ENCODE results near the gene CD8A. TPM values are rescaled to one million over a fixed set of nuclear protein-coding genes. Genes with fewer than 3 reads are reported as not detected.
"Not testable (repeated sequence)": the region's sequence is repeated elsewhere in the genome, so short reads cannot be mapped to it uniquely, and the experiment has no call there.

CD8A gene
- under 1 TPM; 0.25 to 0.30 (median 0.26) TPM for polyA plus RNA-seq (ENCODE audit: insufficient read length in 3 of 3)
- long read RNA-seq, donor 1: 0 reads
- long read RNA-seq, donor 2: 0 reads
- long read RNA-seq, donor 3: 0 reads
- long read RNA-seq, donor 4: 0 reads
- long read RNA-seq, donor 5: 0 reads
- long read RNA-seq, donor 6: 0 reads
- long read RNA-seq, donor 7: 0 reads
- long read RNA-seq, donor 8: 0 reads
- long read RNA-seq, donor 9: 0 reads
- long read RNA-seq, donor 10, partial matches to known transcripts: 0 of 1 reads
- long read RNA-seq, donor 10, other reads (novel, unspliced or antisense): 0 of 1 reads
- long read RNA-seq, donor 11: 0 reads
- long read RNA-seq, donor 12, partial matches to known transcripts: 0 of 1 reads
- long read RNA-seq, donor 12, other reads (novel, unspliced or antisense): 0 of 1 reads
- long read RNA-seq, donor 13: 0 reads
- long read RNA-seq, donor 14: 0 reads
- long read RNA-seq, donor 15: 0 reads
- long read RNA-seq, donor 16: 0 reads

GRCh38 chr2:86790676-86791572, at the start of gene CD8A:
TSS of gene CD8A (minus strand) at chr2:86790913. CDS start at chr2:86790825, 88 bp downstream.
- no peak for DNase-seq (ENCODE audit: extremely low read depth in 1 of 11, low read depth in 9 of 11, low spot score in 4 of 11)

- not testable (repeated sequence) for DNase-seq (ENCODE audit: extremely low read depth in 1 of 11, low read depth in 9 of 11, low spot score in 4 of 11)
Measured at GRCh38 chr2:86839871-86840548, 49.3 kb upstream of the CD8A start.

GRCh38 chr2:86839455-86839854, 48.7 kb upstream of the CD8A start:
- DNase-seq (ENCODE audit: extremely low read depth in 1 of 11, low read depth in 9 of 11, low spot score in 4 of 11): not testable (repeated sequence)

DNA sequence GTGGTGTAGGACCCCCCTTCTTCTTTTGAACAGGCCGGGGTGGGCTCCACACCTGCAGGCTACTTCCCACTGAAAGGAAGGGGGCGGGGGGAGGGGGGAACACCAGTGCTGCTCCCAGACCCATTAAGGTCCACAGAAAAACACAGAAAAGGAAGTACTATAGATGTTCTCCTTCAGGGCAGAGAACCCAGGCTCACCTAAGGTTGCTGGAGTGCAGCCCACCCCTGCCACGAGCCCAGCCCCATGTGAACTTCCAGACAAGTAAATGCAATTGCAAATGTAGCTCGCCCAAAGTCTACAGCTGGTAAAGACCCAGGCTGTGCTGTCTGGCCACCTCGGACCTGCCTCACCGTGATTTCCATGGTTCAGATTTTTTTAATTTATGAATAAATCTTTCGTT, 47.0 kb upstream of the CD8A start:
- not testable (repeated sequence) for DNase-seq (ENCODE audit: extremely low read depth in 1 of 11, low read depth in 9 of 11, low spot score in 4 of 11)

GRCh38 chr2:86836915-86837695, 46.4 kb upstream of the CD8A start:
- DNase-seq (ENCODE audit: extremely low read depth in 1 of 11, low read depth in 9 of 11, low spot score in 4 of 11): peak in 4 of 11 donors; percentile 5 to 24 (median 10)

DNA sequence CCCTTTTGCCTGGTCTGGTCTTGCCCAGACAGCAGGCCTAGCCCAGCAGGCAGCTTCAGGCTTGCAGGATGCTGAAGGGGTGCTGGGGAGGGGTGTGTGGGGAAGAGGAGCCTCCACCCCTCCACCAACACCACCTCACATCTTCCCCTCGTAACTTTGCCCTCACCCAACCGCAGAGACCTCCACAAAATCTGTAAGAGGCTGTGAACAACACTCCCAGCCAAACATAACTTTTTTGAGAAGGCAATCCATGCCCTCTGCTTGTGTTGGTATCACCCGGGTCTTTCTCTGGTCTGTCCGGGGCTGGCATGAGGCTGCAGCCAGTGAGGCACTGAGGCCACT, 44.8 kb upstream of the CD8A start:
- DNase-seq (ENCODE audit: extremely low read depth in 1 of 11, low read depth in 9 of 11, low spot score in 4 of 11): not testable (repeated sequence)

- no peak for DNase-seq (ENCODE audit: extremely low read depth in 1 of 11, low read depth in 9 of 11, low spot score in 4 of 11)
Measured at GRCh38 chr2:86833315-86833714, 42.6 kb upstream of the CD8A start.

- DNase-seq (ENCODE audit: extremely low read depth in 1 of 11, low read depth in 9 of 11, low spot score in 4 of 11): no peak
Measured at GRCh38 chr2:86832334-86833096, 41.8 kb upstream of the CD8A start.

GRCh38 chr2:86831537-86831936, 40.8 kb upstream of the CD8A start:
- DNase-seq (ENCODE audit: extremely low read depth in 1 of 11, low read depth in 9 of 11, low spot score in 4 of 11): no peak

- no peak for DNase-seq (ENCODE audit: extremely low read depth in 1 of 11, low read depth in 9 of 11, low spot score in 4 of 11)
Measured at GRCh38 chr2:86826951-86827350, 36.2 kb upstream of the CD8A start.

GRCh38 chr2:86825693-86826381, 35.1 kb upstream of the CD8A start:
- DNase-seq (ENCODE audit: extremely low read depth in 1 of 11, low read depth in 9 of 11, low spot score in 4 of 11): no peak

GRCh38 chr2:86825036-86825692, 34.5 kb upstream of the CD8A start:
- no peak for DNase-seq (ENCODE audit: extremely low read depth in 1 of 11, low read depth in 9 of 11, low spot score in 4 of 11)

GRCh38 chr2:86822668-86823345, 32.1 kb upstream of the CD8A start:
- no peak for DNase-seq (ENCODE audit: extremely low read depth in 1 of 11, low read depth in 9 of 11, low spot score in 4 of 11)

DNA sequence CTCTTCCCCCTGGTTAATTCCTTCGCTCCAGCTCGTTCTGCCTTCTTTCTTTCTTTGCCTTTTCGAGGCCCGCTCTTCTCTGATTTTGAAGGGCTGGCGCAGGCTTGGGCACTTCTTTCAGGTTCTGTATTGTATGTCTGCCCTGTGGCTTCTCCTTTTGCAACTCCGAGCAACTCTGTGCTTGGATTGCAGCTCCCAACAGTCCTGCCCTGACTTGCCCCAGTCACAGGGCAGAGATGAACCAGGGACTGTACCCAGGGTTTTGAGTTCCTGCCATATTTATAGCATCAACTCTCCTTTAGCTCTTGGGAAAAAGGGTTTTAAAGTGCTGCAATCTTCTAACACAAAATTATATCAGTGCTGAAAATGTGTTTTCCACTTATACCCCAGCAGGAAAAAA, 31.1 kb upstream of the CD8A start:
- DNase-seq (ENCODE audit: extremely low read depth in 1 of 11, low read depth in 9 of 11, low spot score in 4 of 11): no peak

DNA sequence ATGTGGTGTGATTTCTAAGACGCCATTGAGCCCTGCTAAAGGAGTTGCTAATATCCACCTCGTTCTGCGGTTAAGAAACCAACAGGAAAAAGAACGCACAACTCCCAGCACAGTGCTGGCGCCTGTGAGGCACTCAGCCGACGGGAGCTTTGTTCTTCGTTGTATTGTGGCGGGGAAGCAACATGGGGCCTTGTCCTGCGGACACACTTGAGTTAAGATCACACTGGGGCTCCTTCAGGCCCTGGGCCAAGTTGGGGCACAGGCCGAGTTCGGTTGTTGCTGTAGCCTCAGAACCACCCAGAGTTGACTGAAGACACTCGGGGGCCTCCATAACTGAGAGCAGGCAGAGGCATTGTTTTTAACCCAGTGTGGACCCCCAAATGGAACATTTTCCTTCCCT, 30.6 kb upstream of the CD8A start:
- no peak for DNase-seq (ENCODE audit: extremely low read depth in 1 of 11, low read depth in 9 of 11, low spot score in 4 of 11)

DNA sequence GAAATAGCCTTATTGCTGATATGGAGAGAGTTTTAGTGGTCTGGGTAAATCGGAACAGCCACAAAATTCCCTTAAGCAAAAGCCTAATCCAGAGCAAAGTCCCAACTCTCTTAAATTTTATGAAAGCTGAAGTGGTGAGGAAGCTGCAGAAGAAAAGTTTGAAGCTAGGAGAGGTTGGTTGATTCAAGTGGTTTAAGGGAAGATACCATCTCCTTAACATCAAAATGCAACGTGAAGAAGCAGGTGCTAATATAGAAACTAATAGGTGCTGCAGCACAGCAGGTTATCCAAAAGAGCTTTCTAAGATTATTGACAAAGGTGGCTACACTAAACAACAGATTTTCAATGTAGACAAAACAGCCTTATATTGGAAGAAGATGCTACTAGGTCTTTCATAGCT, 28.2 kb upstream of the CD8A start:
- no peak for DNase-seq (ENCODE audit: extremely low read depth in 1 of 11, low read depth in 9 of 11, low spot score in 4 of 11)
